DOHH2 (cell line): ENCODE measurements around the gene ZNF366.

Source experiments
- H3F3A ChIP-seq: fragments of 200-600 bp; sonication (generic), shearing (Covaris generic); 2 replicates; pipeline ENCODE4 v1.6.0; 2016; ENCODE audit warnings: antibody characterized with exemption, mild to moderate bottlenecking; ENCODE audit not compliant: control insufficient read depth, insufficient read depth
- H3K27ac ChIP-seq: fragments of 200-600 bp; sonication (generic); 2 replicates; pipeline ENCODE4 v1.5.1; 2014; ENCODE audit warnings: low read depth, mild to moderate bottlenecking, low read length, moderate library complexity
- H3K27me3 ChIP-seq: fragments of 200-600 bp; sonication (generic); 2 replicates; pipeline ENCODE4 v1.6.1; 2014; ENCODE audit warnings: mild to moderate bottlenecking, low read length, mixed read lengths; ENCODE audit not compliant: control insufficient read depth
- H3K36me3 ChIP-seq: fragments of 200-600 bp; sonication (generic); 2 replicates; pipeline ENCODE4 v1.6.1; 2014; ENCODE audit warnings: mild to moderate bottlenecking, low read length, moderate library complexity, mixed read lengths; ENCODE audit not compliant: control insufficient read depth
- H3K4me1 ChIP-seq: fragments of 200-600 bp; sonication (generic); 2 replicates; pipeline ENCODE4 v1.6.1; 2014; ENCODE audit warnings: mild to moderate bottlenecking, low read length, mixed read lengths; ENCODE audit not compliant: control insufficient read depth
- H3K4me2 ChIP-seq: fragments of 200-600 bp; sonication (generic); 2 replicates; pipeline ENCODE4 v1.6.0; 2014; ENCODE audit warnings: mild to moderate bottlenecking, low read length, moderate library complexity
- H3K4me3 ChIP-seq: fragments of 200-600 bp; sonication (generic); 2 replicates; pipeline ENCODE4 v1.5.1; 2014; ENCODE audit warnings: mild to moderate bottlenecking, low read length, mixed read lengths
- H3K79me2 ChIP-seq: fragments of 200-600 bp; sonication (generic); 2 replicates; pipeline ENCODE4 v1.6.1; 2014; ENCODE audit warnings: mild to moderate bottlenecking, low read length, mixed read lengths; ENCODE audit not compliant: control insufficient read depth
- H3K9me2 ChIP-seq: fragments of 200-600 bp; sonication (generic); replicated peaks from 2 replicates; pipeline ENCODE4 v1.6.1; 2014; ENCODE audit warnings: mild to moderate bottlenecking, low read length, mixed read lengths; ENCODE audit not compliant: control insufficient read depth
- H3K9me3 ChIP-seq: fragments of 200-600 bp; sonication (generic); 2 replicates; pipeline ENCODE4 v1.6.1; 2014; ENCODE audit warnings: antibody characterized with exemption, low read length, mixed read lengths; ENCODE audit not compliant: control insufficient read depth, insufficient read depth
- H4K20me1 ChIP-seq: fragments of 200-600 bp; sonication (generic); 2 replicates; pipeline ENCODE4 v1.6.0; 2014; ENCODE audit warnings: low read depth, mild to moderate bottlenecking, antibody characterized with exemption, low read length, moderate library complexity; ENCODE audit not compliant: control insufficient read depth, insufficient read depth
- EZH2phosphoT487 ChIP-seq: fragments of 200-600 bp; sonication (generic); IDR thresholded peaks from 2 replicates; pipeline ENCODE4 v1.6.1; 2017; ENCODE audit warnings: borderline replicate concordance, mild to moderate bottlenecking, antibody characterized with exemption, low read length, moderate library complexity, mixed read lengths
- TF ChIP-seq, protein P1 (sequence below): fragments of 200-600 bp; sonication (generic); IDR thresholded peaks from one replicate; pipeline ENCODE4 v1.5.1; 2014; ENCODE audit warnings: antibody characterized with exemption, mild to moderate bottlenecking, low read depth, low read length; ENCODE audit not compliant: poor library complexity, severe bottlenecking

The ZNF366 gene

GRCh38 chr5:72530196-72530595 lies 23.0 kb upstream of the ZNF366 start:
- H3K4me2 ChIP-seq, result no peak overlapping the region
- no peaks in the 10 kb centered on the region for H3K36me3 ChIP-seq
- H3K27me3 ChIP-seq, result no peaks in the 10 kb centered on the region
- no peaks in the 10 kb centered on the region for H3K79me2 ChIP-seq
- H3F3A ChIP-seq, result no peaks in the 10 kb centered on the region
- no peak overlapping the region for H3K4me3 ChIP-seq
- TF ChIP-seq, protein P1, sequence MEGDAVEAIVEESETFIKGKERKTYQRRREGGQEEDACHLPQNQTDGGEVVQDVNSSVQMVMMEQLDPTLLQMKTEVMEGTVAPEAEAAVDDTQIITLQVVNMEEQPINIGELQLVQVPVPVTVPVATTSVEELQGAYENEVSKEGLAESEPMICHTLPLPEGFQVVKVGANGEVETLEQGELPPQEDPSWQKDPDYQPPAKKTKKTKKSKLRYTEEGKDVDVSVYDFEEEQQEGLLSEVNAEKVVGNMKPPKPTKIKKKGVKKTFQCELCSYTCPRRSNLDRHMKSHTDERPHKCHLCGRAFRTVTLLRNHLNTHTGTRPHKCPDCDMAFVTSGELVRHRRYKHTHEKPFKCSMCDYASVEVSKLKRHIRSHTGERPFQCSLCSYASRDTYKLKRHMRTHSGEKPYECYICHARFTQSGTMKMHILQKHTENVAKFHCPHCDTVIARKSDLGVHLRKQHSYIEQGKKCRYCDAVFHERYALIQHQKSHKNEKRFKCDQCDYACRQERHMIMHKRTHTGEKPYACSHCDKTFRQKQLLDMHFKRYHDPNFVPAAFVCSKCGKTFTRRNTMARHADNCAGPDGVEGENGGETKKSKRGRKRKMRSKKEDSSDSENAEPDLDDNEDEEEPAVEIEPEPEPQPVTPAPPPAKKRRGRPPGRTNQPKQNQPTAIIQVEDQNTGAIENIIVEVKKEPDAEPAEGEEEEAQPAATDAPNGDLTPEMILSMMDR, result no peak
- TF ChIP-seq EZH2phosphoT487, result no peak
- no peak overlapping the region for H3K27ac ChIP-seq
- no peaks in the 10 kb centered on the region for H3K9me3 ChIP-seq
- no peaks in the 10 kb centered on the region for H3K4me1 ChIP-seq
- H3K9me2 ChIP-seq, result no peaks in the 10 kb centered on the region
- H4K20me1 ChIP-seq, result no peaks in the 10 kb centered on the region

- no peaks in the 10 kb centered on the region for H3K4me1 ChIP-seq
- no peaks in the 10 kb centered on the region for H3K9me3 ChIP-seq
- no peaks in the 10 kb centered on the region for H3K9me2 ChIP-seq
- no peak for TF ChIP-seq EZH2phosphoT487
- TF ChIP-seq, protein P1, result no peak
- H4K20me1 ChIP-seq, result no peaks in the 10 kb centered on the region
- no peak overlapping the region for H3K4me3 ChIP-seq
- H3K79me2 ChIP-seq, result no peaks in the 10 kb centered on the region
- H3K36me3 ChIP-seq, result no peaks in the 10 kb centered on the region
- no peak overlapping the region for H3K4me2 ChIP-seq
- H3K27ac ChIP-seq, result no peak overlapping the region
- H3F3A ChIP-seq, result no peaks in the 10 kb centered on the region
- H3K27me3 ChIP-seq, result no peaks in the 10 kb centered on the region
These were observed 22.2 kb upstream of the ZNF366 start for GRCh38 chr5:72529383-72529782.

DNA sequence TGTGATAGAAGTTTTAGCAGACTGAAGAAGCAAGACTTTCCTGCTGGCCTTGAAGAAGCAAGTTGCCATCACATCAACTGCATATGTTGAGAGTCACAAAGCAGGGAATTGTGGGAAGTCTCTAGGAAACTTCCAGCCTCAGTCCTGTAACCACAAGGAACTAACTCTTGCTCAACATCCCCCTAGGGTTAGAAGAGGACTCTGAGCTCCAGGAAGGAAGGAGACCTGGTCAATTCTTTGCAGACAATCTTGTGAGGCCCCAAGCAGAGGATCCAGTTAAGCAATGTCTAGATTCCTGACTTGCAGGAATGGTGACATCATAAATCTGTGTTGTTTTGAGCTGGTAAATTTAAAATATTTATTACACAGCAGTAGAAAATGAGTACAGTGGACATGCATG lies 18.6 kb upstream of the ZNF366 start:
- Histone ChIP-seq H3F3A (no peaks in the 10 kb centered on the region), H3K9me2 (no peaks in the 10 kb centered on the region), H4K20me1 (no peaks in the 10 kb centered on the region), H3K27ac (no peak overlapping the region), H3K36me3 (no peaks in the 10 kb centered on the region), H3K4me3 (no peak overlapping the region), H3K79me2 (no peaks in the 10 kb centered on the region), H3K4me1 (no peaks in the 10 kb centered on the region), H3K4me2 (no peak overlapping the region), H3K27me3 (no peaks in the 10 kb centered on the region), H3K9me3 (no peaks in the 10 kb centered on the region)
- TF ChIP-seq, protein P1, result no peak
- TF ChIP-seq EZH2phosphoT487, result no peak
